Astrocyte (in vitro differentiated cells and primary cell): ENCODE results near the gene ZNF486.

Experiments
- CTCF ChIP-seq: IDR thresholded peaks from 2 replicates; pipeline ENCODE4 v1.5.1; 2011; ENCODE audit warnings: low read depth, mild to moderate bottlenecking, inconsistent platforms, low read length, moderate library complexity; ENCODE audit not compliant: insufficient read depth
- EZH2 ChIP-seq: IDR thresholded peaks from 2 replicates; pipeline ENCODE4 v1.6.1; 2012; ENCODE audit warnings: mild to moderate bottlenecking, low read length, inconsistent platforms; ENCODE audit not compliant: insufficient read depth

GRCh38 chr19:20154636-20155035 is 12.4 kb upstream of the ZNF486 start:
- TF ChIP-seq CTCF: no peak
- no peak for TF ChIP-seq EZH2
